ENCODE results near the gene GABRG2.
"Not testable (repeated sequence)": the region's sequence is repeated elsewhere in the genome, so short reads cannot be mapped to it uniquely, and the experiment has no call there.

The GABRG2 gene

DNA sequence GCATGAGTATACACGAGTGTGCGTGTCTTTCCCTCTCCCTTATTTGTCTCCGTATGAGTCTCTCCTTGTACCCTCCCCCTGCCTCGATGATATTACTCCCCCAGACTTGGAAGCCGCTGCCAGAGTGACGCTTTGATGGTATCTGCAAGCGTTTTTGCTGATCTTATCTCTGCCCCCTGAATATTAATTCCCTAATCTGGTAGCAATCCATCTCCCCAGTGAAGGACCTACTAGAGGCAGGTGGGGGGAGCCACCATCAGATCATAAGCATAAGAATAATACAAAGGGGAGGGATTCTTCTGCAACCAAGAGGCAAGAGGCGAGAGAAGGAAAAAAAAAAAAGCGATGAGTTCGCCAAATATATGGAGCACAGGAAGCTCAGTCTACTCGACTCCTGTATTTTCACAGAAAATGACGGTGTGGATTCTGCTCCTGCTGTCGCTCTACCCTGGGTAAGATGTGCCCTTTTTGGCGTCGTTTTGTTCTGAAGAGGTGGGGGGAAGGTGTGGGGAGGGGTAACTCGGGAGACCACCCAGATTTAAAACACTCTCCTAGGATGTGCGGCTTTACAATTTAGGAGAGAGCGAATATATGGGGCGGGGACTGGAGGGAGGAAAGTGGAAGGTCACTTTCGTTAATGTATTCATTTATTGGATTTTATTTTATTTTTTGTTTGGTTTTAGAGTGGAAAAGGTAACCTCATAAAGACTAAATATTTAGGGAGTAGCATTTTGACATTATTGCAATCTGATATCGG, at the start of gene GABRG2:
TSS of gene GABRG2 (plus strand) at position 119 of the 757 bp plus-strand sequence. CDS start at position 346, 227 bp downstream.
- no peak for DNase-seq

DNA sequence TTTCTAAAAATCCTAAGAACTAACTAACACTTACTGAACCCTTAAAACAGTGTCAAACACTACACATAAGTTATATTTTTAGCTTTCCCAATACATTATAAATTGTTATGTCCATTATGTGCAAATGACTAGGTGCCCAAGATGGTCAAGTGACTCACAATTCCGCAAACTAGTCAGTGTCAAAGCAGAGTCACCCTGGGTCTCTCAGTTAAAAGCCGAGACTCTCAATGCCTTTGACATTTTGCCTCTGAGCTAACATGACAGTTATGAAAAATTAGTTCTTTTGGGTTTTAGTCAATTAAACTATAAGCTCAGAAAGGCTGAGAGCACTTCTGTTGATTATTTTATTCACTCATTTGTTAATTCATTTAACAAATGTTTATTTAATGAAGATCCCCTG, 42.3 kb upstream of the GABRG2 start:
- DNase-seq = no peak

DNA sequence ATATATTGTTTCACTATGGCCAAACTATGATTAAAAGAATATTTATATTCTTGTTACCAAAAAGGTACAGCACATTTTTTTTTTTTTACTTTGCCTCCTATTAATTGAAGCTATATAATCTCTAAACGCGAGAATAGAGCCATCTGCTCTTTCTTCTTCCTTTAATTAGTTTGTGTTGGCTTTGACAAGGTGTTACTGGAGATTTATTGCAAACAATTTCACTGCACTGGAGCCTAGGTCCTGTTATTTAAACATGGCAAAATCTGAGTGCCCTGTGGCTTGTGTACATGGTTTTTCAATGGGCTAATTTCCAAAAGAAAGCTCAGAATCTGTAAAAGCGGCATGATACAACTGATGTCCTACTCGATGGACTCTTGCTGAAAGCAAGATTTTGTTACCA, 40.8 kb upstream of the GABRG2 start:
- no peak for DNase-seq

DNA sequence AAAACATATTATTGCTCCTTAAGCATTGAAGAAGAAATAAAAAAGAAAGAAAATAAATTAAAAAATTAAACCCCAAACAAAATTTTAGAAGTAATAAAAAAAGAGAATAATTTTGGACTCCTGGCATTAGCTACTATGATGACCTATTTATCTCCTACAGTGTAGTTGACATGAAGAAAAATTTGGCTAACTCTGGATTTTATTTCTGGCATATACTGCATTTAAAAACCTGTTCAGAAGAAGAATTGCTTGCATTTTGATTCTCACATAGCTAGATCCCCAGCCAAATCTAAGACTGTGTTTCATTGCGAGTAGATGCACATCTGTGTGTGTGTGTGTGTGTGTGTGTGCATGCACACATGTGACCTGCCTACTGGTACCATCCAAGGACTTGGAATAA, 30.1 kb upstream of the GABRG2 start:
- no peak for DNase-seq

DNA sequence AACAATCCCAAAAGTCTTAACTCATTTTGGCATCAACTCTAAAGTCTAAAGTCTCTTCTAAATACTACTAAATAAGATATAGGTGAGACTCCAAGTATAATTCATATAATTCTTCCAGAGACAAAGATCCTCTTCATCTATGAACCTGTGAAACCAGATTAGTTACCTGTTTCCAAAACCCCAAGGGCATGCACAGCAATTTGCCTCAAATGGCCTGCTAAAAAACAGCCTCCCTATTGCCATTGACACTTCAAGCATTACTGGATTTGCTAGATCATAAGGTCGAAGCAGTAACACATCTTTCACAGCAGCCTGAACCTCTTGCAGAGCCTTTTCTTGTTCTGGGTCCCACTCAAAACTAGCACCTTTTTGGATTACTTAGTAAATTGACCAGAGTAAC, 20.3 kb upstream of the GABRG2 start:
- no peak for DNase-seq

DNA sequence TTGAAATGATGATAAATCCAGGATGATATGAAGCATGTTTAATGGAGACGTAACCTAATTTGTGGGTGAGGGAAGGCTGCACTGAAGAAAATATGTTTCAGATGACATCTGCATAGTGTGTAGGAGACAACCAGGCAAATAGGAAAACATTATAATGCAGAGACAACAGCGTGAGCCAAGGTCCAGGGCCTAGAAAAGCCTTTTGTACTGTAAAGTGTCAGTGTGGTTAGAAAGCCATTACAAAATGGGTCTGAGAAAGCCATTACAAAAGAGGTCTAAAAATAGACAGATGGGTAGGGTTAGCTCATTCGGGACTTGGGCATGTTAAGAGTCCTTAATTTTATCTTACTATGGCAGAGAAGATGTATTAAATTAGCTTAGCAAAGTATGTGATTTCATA, 14.9 kb upstream of the GABRG2 start:
- DNase-seq = no peak

DNA sequence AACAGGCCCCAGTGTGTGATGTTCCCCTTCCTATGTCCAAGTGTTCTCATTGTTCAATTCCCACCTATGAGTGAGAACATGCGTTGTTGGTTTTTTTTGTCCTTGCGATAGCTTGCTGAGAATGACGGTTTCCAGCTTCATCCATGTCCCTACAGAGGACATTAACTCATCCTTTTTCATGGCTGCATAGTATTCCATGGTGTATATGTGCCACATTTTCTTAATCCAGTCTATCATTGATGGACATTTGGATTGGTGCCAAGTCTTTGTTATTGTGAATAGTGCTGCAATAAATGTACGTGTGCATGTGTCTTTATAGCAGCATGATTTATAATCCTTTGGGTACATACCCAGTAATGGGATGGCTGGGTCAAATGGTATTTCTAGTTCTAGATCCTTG, 12.5 kb upstream of the GABRG2 start:
- not testable (repeated sequence) for DNase-seq

DNA sequence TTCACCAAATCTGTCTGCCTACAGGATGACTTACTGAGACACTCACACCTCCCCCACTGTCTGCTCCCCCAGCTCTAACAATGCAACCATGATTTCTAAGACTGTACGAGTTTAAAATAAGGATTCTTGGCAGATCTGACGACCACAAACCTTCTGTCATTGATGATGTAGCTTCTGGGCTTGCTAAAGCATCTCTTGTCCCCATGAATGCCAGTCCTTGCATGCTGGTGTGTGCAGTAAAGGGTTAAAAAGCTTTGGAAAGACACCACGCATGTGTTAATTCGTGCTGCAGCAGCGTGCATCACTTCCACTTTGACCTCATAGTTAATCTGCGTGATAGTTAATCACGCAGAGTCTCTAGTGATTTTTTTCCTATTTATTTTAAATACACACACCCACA, 411 bp upstream of the GABRG2 start:
- no peak for DNase-seq

DNA sequence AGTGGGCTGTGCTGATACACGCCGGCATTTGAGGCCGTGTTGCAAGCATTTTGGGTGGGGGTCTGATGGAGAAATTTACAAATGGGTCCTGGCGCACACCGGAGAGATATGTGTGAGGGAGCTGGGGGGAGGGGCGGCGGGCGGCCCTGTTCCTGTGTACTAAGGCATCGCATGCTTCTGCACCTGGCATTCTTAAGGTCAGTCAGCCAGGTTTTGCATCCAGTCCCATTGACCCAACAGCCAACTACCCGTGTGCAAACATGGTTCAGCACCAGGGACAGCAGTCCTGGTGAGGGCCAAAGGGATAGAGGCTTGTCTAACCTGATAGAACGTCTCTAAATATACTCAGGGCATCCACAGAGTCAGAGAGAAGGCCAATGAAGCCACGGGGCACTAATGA, 839 bp downstream of the GABRG2 start:
- DNase-seq = no peak

DNA sequence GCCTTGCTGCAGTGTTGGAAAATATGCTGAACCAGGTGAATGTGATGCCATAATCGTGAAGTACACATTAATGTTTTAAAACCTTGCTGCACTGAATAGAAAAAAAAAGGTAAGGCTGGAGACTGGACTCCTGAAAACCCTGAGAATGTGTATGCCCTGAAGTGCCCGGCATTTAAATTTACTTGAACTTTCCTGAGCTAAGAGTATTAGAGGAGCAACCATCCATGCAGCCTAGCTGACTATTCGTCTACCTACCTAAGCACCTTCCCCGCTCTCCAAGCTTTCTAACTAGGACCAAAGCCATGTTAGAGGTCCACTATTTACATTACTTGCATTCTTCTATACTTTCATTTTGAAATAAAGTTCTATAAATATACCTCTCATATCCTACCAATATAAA, 1.4 kb downstream of the GABRG2 start:
- DNase-seq = no peak

DNA sequence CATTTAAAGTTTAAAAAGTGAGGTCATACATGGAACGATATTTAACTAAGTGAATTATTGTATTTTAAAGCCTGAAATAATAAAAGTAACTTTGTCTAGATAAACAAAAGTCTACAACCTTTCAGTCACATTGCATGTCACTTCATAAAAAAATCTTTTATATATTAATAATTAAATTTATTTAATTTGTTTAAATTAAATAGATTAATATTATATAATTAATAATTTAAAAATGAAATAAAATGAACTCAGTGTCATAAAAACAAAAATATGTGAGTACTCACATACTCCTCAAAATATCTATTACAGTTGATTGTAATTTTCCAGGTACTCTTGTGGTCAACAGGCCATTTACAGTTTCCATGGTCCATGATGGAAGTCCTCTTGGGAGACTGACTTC, 11.2 kb downstream of the GABRG2 start:
- no peak for DNase-seq

DNA sequence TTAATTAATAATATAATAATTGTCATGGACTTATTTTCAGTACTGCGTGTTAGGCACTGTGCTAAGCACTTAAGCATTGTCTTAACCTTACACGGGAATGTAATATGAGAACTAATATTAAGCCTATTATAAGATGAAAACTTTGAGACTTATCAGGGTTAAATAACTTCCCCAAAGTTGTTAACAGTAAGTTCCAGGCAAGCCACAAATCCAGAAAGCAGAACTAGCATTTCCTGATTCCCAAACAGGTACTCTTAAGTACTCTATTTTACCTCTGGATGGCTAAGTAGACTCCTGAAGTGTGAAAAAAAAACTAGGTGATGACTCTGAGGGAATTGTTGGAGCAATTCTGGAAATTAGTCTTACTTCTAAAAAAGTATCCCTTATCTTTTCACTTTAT, 23.8 kb downstream of the GABRG2 start:
- no peak for DNase-seq

DNA sequence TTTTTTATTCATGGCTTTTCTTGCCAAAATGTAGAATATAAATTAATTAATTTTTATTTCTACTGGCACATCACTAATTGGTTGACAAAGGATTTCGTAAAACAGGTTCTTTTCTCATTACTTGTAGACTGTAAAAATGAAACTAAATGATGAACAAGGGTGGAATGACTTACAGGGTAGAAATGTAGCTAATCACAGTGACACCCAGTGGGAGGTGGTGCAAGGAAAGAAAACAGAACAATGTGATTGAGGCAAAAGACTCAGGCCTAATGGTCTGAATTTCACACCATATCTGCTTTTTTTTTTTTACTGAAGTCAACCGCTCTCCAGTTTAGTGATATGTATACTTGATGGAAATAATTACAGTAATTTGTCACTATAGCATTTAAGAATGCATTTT, 28.9 kb downstream of the GABRG2 start:
- no peak for DNase-seq

DNA sequence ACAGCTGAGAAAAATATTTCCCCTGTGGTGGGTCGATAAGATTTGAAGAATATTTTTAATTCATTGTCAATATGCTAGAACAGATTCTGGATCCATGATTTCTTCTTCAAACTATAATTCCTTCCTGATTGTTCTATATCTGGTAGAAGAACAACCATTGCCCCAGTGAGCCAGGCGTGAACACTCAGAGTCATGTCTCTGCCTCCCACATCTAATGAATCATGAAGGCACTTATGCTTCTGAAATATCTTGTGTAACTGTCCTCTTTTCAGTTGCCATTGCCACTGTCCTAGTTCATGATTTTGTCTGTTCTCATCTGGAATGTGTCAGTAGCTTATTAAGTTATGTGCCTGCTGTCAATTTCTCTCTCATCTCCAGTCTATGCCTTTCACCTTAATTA, 40.0 kb downstream of the GABRG2 start:
- no peak for DNase-seq

DNA sequence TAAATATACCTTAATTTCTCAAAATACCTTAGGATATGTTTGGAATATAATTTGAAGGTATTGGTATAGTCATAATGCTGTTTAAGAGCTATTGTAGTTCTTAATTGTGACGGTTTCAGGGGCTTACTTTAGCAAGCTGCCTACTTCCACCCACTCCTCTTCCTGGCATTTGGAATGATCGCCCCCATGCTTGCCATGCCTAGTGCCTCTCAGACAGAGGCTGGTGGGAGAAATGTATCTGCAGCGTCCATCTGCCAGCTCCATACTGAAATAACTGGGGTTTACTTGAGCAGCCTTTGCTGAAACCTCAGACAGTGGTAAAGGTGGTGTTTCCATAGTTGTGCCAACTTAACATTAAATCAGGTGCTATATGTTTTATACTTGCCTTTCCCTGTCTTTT, 52.2 kb downstream of the GABRG2 start:
- DNase-seq = no peak

DNA sequence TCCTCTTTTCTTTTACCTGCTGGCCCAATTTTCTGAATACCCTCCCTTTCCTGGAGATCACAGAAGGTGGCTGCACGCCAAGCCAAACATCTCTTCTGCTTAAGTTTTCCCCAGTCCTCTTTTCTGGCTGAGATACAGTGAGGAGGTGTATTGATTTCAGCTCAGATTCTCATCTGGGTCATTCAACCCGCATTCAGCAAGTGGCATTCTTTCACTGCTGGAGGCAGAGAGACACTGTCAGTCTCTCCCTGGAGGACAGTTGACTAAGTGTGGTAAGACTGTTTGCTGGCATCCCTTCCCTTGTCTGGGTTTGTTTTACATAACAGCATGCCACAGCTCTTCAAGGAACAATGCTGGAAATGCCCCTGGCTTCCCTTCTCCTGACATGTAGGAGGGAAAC, 60.5 kb downstream of the GABRG2 start:
- DNase-seq = no peak

DNA sequence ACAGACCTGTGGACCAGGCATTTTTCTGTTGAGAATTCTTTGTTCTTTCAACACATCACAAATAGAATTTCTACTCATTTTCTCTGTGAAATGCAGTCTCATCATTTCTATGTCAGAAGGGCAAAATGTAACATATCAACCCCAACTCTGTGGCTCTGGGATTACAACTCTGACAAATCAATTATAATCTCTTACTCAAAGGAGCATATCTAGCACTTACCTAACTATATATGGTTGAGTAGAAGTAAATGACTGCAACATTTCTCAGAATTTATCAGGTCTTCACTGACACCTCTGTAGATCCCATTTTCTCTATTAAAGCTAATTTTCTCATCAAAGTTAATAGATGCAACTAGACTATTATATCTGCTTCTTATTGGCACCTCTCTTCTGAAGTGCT, 64.8 kb downstream of the GABRG2 start:
- DNase-seq = no peak

DNA sequence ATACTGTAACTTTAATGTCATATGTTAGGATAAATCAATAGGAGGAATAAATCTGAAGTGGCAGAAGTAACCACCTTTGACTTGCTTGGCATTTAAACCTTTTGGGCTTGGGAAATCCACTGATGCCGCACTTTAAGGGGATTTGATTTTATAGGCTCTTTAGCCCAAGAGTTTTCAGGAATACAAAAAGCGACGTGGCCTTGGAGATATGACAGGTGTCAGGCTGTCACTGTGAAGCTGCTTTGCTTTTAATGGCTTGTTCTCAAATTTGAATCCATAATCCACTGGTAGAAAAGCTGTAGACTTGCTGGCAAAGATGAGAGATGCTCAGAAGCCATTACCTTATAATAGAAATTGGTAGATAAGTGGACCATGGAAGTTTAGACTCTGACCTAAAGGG, 71.6 kb downstream of the GABRG2 start:
- no peak for DNase-seq

DNA sequence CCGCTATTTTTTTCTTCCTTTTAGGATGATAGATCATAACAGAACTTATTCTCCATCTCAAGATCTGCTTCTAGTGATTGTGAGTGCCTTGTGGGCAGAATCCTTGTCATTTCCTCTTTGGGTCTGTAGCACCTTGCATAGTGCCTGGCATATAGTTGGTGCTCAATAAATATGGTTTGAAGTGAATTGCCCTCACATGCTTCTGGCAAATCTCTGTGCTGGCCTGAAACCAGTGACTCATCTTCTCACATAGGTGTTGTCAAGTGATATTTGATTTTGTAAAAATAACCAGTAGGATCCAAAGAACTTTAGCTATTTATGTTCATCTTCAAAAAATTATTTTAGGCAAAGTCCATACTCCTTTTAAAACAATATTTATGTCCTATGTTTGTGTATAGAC, 86.7 kb downstream of the GABRG2 start:
- DNase-seq = no peak

DNA sequence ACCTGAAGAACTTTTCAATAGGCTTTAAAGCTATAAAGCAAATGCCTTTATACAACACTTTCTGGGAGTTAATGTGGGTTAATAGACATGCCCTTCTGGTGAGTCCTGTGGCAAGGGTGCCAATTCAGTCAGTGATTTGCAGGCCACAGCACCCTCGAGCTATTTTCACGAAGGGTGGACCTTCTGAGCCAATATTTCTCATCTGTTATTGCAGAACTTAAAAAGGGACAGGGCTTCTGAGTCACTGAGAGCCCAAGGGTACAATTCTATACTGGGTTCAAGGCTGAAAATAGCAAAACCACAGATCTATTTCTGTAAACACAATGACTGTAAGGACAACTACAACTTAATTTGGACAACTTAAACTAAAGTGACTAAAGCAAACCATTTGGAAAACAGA, 92.8 kb downstream of the GABRG2 start:
- DNase-seq = no peak

DNA sequence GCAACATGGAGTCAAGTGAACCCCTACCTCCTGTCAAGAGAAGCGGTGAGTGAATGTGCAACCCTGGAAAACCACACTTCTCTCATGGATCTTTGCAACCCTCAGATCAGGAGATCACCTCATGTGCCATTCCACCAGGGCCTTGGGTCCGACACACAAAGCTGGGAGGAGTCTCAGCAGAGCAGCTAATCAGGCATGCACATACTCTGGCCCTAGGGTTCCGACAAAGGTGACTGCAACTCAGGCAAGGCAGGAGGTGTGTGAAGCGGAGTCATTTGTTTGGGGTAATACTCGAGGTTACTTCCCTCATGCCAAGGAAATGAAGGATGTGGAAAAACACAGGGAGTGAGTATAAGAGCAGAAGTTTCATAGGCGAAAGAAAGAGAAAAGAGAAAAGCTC, 96.1 kb downstream of the GABRG2 start:
- no peak for DNase-seq

DNA sequence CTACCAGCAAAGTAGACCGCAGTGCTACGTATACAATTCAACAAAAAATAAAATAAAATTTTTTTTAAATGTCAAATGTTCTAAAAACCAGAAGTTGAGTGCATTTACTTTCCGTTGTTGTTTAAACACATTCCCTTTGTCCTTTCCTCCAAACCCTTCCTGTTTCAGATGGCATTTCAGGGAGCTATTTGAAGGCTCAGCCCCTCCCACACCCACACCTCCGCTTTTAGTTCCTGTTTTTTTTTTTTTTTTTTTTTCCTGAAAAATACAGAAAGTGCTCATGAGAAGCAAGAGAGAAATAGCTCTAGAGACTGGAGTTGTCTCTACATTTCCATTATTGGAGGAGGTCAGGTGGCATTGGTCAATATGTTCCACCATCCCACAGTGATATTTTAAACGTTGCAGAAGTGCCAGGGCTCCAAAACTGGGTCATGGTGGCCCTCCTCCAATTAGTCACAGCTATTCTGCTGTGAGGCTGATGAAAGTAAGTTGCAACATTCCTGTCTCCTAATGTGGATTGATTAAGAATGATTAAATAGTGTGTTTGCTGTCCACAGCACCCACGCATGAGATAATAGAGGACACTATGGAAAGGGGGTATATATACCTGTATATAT, 106.9 kb downstream of the GABRG2 start:
- DNase-seq = no peak

DNA sequence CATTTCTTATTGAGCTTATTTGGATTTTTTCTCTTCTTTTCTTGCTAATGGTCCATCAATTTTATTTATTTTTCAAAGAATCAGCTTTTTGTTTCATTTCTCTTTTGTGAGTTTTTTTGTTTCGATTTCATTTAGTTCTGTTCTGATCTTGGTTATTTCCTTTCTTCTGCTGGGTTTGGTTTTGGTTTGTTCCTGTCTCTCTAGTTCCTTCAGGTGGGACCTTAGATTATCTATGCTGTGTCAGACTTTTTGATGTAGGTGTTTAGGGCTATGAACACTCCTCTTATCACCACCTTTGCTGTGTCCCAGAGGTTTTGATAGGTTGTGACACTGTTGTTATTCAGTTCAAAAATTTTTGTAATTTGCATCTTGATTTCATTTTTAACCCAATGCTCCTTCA, 119.8 kb downstream of the GABRG2 start:
- DNase-seq = no peak

DNA sequence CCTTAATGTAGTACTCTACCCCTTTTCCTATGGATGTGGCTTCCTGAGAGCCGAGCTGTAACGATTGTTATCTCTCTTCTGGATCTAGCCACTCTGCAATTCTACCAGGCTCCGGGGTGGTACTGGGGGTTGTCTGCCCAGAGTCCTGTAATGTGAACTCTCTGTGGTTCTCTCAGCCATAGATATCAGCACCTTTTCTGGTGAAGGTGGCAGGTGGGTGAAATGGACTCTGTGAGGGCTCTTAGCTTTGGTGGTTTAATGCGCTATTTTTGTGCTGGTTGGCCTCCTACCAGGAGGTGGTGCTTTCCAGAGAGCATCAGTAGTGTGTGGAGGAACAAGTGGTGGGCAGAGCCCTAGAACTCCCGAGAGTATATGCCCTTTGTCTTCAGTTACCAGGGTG, 122.1 kb downstream of the GABRG2 start:
- no peak for DNase-seq

DNA sequence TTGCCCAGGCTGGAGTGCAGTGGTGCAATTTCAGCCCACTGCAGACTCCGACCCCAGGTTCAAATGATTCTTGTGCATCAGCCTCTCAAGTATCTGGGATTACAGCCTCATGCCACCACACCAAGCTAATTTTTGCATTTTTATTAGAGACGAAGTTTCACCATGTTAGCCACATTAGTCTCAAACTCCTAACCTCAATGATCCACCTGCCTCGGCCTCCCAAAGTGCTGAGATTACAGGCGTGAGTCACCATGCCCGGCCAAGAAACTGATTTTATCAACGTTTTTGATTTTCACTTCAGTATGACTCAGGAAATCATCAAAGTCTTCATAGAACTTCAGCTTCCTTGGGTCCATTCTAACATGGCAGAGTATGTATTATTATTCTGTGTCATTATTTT, 125.4 kb downstream of the GABRG2 start:
- no peak for DNase-seq
